ENCODE measurements around the gene MICAL2.
"Not testable (repeated sequence)": the region's sequence is repeated elsewhere in the genome, so short reads cannot be mapped to it uniquely, and the experiment has no call there.

MICAL2 gene

DNA sequence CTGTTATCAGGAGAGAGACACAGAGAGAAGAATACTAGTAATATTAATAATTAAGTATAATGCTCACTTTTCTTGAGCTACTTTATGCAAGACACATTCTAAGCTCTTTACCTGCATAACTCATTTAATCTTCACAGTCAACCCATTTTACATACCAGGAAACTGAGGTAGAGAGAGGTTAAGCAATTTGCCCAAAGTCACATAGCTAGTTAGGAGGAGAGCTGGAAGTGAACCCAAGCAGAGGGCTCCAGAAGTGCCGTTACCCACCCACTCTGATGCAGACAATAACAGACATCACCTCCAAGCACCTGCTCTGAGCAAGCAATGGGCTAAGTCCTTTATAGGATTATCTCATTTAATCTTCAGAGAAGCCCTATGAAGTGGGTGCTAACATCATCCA is 24.8 kb downstream of the MICAL2 start:
- DNase-seq (ENCODE audit: low spot score): no peak

DNA sequence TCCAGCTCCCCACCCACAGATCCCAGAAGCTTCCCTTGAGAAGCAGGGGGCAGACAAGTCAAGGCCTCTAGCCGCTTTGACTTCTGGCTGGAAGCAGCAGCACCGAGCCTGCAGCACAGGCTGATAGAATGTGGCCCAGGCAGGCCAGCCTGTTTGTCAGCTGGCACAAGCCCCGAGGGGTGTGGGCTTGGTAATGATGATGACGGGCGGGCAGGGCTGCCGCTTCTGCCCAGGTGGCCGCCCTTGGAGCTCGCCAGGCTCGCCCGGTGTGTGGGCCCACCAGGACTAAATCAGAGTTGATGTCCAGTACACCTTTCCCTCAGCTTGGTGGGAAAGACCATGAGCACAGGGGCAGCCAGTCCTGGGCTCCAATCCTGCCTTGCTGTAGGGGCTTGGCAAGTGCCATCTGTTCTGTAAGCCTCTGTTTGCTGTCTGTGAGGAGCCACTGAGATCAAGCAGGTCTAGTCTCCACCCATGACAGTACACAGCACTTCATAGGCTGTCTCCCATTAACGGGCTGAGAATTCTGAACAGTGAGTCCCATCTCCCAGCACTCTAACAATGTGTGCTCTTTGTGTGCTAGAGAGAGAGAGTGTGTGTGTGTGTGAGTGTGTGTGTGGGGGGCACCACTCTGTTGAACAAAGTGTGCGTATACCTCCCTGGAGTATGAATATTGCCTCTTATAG is 26.8 kb downstream of the MICAL2 start:
- no peak for DNase-seq (ENCODE audit: low spot score)

DNA sequence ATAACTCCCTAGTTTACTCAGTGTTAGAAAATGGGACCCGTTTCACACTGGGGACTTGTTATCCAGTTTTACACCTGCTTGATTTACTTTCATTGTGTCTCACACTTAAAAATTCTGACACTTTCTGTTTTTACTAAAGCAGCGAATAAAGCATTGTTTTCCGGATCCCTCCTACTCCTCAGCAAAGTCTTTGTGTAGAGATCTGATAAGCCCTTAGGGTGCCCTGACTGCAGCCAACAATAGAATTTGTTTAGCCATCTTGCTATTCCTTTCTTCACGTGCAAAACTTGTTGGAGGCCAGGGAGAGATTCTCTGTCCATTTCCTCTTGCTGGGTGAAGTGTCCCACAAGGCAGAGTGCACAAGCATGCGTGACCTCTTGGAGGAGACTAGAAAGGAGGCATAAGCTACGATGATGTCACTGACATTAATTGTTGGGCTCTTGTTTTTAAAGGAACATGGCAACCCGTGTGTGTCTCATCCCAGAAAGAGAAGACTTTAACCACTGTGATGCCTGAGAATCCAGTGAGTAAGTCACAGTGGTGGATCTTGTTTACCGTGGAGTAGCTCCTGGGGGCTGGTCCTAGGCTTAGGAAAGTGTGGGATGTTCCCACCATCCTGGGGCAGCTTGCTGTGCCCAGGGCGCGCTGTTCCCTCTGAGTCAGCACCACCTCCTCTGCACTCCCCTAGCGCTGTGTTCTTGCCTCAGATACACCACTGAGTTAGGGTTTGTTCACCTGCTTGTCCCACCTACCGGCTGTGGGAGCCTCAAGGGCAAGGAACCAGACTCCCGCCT is 27.7 kb downstream of the MICAL2 start:
- peak; percentile 50 for DNase-seq (ENCODE audit: low spot score)

DNA sequence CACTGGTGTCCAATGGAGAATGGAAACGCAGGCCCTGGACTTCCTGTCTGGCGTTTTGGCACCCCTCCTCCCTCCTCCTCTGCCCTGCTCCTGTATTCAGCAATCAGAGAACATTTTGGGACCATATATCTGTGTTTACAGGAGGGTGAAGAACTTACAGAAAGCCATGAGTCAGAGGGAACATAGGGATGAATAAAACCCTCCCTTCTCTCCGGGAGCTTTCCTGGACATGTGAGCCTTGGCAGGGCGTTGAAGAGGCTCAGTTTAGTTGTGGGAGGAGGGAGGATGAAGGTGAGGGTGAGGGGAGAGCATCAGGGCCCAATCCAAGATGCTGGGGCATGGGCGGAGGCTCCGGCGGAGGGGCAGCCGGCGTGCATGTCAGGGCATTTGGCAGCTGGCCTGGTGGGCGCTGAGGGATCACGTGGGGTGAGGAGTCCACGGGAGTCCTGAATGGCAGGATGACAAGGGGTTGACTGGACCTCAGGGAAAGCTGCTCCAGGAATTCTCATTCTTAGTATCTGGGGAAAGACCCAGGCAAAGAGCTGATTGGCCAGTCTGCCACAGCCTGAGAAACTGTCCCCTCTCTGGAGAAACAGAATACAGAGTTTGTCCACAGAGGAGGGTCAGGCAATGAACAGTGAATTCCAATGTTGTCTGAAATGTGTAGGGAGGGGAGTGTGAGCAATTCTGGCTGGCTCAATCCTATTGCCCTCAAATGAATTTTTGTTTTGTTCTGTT is 28.9 kb downstream of the MICAL2 start:
- no peak for DNase-seq (ENCODE audit: low spot score)

DNA sequence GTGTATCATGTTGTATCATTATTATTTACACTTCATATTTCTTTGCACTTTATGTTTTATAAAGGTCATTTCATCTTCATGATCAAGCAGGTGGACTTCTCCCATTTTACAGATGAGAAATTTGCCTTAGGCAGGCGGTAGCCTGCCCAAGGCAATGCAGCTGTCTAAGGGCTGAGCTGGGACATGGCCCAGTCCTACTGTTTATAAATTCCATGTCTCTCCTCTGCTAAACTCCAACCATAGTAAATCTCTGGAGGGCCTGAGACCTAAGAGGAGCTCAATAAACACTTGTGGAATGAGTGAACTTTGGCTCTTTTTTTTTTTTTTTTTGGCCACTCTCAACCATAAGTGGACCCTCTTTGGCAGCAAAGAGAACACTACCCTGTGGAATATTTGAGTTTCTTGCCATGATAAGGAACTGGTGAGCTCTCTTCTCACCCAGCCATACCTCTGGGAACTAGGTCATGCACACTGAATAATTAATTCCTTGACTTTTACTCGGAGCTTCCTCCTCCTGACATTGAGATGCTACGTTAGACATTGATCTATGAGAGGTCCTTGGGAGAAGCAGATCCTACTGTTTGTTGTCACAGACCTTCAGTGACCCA is 29.9 kb downstream of the MICAL2 start:
- DNase-seq (ENCODE audit: low spot score): no peak

DNA sequence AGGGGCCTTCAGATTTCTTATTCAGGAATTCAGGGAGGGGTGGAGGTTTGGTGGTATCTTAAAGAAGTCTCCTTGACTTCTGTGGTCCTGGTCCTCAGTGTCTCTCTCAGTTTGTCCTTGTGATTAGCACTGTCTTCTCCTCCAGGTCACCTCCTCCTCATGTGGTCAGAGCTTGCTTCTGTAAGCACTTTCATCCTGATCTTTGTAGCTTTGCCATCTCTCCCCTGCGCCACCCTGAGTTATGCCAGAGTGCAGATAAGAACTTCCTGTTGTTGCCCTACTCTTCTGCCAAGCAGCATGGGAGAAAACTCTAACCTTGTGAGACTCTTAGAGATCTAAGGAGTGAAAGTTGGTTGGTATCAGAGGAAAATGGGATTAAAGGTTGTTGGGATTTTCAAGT is 30.9 kb downstream of the MICAL2 start:
- DNase-seq (ENCODE audit: low spot score): no peak

DNA sequence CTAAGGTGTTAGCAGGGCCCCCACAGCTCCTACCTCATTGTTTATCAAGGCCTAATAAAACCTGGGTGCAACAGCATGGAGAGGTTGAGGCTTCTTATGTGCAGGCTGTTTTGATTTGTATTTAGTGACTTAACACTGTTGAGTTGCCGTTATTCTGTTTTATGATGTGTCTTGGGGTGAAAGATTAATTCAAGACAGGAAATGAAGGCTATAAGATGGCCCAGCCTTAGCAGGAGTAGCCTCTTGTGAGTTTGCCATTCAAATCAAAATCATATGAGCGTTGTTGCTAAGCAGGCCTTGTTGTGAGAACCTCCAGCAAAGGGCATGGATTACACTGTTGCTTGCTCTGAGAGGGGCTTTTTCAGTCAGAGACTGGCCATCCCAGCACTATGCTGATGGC is 31.8 kb downstream of the MICAL2 start:
- no peak for DNase-seq (ENCODE audit: low spot score)

DNA sequence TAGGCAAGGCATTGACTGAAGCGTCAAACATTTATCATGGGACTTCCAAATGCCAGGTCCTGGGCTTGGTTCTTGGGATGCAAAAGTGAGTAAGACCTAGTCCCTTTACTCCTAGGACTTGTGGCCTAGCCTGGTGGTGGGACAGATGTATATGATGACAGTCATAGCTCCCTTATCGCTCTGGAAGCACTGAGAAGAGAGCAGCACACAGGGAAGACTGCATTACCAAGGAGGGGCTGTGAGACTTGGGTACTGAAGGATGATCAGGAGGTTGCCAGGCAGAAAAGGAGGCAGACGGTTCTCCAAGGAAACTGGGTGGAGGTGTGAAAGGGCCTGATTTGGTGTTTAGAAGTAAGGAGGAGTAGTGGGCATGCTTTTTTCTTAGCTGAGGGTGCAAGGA is 32.5 kb downstream of the MICAL2 start:
- DNase-seq (ENCODE audit: low spot score): no peak

DNA sequence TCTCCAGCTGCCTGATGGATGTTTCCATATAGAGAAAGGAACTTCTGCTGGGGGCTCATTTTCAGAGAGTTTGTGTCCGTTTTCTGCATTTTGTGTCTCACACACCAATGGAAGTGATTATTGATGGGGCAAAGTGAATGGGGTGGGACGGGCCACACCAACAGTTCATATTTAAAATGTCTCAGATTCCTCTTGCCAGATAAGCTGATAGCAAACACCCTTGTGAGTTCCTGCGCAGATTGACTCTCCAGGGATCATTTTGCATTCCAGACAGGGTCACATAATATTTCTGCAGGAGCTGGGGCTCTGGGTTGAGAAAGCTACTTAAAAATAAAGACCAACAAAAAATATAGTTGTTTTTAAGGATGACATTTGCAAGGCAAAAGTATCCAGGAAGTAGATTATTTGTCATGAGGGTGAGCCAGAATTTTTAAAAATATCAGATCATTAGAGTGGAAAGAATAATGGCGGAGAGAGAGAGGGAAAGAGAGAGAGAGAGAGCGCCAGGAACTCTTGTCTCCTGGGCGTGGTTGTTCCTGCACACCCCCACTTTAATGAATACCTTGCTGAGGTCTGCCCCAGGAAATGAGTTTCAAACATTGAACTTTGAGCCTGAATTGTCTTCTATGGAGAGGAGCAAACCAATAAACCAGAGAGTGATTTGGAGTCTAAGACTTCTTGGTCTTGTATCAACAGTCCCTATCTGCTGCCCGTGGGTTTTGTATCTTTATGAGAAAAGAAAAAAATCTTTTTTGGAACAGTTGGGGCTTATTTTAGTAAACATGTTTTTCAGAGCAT is 33.3 kb downstream of the MICAL2 start:
- DNase-seq (ENCODE audit: low spot score): no peak

DNA sequence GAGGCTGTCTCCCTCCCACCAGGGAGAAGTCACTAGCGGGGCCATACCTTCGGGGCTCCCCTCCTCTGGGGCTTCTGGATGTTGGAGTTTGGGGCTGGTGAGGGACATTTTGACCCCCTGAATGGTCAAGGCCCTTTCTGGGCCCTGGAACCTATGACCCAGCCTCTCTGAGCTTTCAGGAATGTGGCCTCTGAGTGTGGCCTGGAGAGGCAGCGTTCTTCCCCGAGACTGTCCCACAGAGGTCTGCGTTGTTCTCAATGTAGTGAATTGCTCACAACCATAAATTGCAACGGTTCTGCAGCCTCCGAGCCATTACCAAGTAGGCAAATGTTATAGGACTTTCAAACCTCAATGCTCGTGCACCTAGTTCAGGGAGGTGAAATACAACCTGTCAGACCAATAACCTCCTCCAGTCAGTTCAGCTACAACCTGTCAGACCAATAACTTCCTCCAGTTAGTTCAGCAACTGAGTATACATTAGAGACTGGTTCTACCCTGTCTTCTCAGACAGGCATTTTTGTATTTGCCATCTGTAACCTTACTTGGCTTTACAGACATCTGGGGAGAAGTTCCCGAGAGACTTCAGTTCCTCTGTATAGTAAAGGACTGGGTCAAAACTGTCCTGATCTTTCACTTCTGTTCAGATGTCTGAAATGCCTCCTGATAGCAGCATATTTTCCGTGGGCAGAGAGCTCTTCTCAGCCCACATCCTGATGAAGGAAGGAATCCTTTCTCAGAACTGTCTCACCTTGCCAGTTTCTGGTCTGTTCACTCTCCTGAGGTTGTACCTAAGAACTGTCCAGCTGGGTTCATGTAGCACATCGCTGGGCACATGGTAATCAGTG is 34.2 kb downstream of the MICAL2 start:
- no peak for DNase-seq (ENCODE audit: low spot score)

DNA sequence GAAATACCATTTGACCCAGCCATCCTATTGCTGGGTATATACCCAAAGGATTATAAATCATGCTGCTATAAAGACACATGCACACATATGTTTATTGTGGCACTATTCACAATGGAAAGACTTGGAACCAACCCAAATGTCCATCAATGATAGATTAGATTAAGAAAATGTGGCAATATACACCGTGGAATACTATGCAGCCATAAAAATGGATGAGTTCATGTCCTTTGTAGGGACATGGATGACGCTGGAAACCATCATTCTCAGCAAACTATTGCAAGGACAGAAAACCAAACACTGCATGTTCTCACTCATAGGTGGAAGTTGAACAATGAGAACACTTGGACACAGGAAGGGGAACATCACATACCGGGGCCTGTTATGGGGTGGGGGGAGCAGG is 36.3 kb downstream of the MICAL2 start:
- not testable (repeated sequence) for DNase-seq (ENCODE audit: low spot score)

DNA sequence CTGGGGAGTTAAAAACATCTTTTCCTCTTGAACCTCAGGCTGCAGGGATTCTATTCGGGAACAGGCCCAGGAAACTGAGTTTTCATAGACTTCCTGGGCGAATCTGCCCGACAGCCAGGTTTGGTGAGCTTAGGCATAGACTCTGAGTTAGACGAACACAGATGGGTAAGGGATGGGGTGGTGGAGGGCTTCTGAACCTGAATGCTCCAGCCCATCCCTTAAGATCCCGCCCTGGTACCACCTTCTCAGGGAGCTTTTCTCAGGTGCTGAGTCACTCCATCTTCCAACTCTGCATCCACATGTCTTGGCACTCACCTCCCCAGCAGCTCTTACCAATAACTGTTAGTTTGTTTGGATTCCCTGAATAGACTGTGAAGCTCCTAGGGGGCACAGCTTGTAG is 37.4 kb downstream of the MICAL2 start:
- no peak for DNase-seq (ENCODE audit: low spot score)

DNA sequence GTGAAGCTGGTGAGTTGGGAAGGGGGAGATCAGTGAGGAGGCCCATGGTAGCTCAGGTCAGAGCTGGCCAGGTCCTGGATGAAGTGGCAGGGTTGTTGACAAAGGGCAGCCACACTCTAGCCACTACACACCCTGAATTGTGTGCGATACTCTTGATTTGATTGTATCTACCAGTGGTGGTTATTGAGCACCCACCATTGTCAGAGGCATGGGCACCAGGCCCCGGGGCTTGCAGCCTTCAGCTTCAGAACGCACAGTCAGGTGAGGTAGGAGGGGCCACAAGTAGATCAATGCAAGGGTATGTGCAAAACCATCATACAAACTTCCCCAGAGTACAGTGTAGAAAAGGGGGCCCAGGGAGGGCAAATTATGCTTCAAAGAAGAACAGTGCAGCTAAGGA is 38.1 kb downstream of the MICAL2 start:
- no peak for DNase-seq (ENCODE audit: low spot score)

DNA sequence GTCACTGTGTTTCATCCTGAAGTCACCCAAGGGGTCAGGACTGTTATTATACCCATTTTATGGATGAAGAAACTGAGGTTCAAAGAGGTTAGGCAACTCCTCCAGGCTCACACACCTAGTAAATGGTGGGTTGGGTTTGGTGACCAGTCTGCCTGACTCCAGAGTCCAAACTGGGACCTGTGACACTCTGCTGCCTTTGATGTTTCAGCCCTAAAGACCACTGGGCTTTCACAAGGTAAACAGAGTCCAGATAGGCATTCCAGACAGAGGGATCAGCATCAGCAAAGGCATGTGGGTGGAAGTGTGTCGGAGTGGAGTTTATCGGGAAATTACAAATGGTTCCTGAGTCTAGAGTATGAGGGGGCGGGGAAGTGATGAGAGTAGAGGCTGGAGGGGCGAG is 38.5 kb downstream of the MICAL2 start:
- DNase-seq (ENCODE audit: low spot score): no peak

DNA sequence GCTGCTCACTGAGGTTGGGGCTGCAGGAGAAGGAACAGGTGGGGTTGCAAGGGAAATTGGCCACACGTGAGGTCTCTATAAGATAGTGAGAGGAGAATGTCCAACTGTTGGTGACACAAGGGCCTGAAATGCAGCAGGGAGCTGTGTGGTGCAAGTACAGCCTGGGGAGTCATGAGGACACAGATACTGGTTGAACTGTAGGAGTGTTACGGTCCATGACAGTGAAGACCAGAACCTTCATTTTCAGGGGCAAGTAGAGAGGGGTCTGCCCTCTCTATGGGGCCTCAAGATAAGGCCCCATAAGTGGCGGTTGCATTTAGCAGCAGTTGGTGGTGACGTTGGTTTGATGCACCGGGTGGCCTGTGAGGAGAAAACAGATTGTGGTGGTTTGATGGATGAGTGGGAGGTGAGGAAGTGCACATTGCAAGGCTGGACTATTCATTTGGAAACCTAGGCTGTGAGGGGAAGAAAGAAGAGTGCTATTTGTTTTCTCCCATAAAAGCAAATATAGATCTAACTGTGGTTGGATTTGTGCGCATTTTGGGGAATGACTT is 39.4 kb downstream of the MICAL2 start:
- DNase-seq (ENCODE audit: low spot score): no peak

DNA sequence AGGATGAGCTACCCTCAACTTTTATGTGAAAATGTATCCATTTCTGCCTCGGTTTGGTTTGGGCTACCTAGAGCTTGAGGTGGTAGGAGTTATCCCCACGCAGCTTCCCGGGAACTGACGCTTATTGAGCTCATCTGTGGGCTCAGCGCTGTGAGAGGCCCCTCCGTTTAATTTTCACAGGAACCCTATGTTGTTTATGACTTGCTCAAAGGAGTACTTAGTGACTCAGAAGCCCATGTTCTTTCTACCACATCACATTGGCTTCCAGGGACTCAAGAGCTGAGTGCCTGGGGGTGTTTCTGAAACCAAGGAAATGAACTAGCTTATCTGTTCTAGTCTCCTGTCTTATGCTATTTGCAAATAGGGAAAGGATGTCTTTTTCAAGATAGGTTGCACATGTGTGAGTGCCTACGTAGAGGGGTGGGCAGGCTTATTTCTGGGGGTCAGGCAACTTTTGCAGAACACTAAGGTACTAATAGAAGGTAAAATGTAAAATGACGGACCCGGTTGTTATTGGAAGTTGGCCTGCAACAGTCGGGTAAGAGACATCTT is 40.5 kb downstream of the MICAL2 start:
- DNase-seq (ENCODE audit: low spot score): no peak

DNA sequence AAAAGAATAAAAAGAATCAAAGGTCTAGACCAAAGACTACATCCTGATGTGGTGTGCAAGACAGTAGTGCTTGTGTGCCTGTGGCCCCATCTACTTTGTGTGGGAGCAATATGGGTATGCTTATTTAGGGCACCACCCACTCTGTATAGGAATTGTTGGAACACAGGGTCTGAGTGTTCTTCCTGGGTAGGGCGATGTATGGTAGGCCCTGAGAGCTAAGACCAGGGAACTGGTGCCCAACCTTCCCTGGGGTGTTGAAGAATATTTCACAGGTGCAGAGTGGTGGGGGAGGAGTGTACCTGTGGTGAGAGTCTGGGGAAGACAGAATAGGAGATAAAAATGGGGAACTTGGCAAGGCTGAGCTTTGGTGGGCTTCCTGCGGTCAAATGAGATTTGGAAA is 41.9 kb downstream of the MICAL2 start:
- no peak for DNase-seq (ENCODE audit: low spot score)

DNA sequence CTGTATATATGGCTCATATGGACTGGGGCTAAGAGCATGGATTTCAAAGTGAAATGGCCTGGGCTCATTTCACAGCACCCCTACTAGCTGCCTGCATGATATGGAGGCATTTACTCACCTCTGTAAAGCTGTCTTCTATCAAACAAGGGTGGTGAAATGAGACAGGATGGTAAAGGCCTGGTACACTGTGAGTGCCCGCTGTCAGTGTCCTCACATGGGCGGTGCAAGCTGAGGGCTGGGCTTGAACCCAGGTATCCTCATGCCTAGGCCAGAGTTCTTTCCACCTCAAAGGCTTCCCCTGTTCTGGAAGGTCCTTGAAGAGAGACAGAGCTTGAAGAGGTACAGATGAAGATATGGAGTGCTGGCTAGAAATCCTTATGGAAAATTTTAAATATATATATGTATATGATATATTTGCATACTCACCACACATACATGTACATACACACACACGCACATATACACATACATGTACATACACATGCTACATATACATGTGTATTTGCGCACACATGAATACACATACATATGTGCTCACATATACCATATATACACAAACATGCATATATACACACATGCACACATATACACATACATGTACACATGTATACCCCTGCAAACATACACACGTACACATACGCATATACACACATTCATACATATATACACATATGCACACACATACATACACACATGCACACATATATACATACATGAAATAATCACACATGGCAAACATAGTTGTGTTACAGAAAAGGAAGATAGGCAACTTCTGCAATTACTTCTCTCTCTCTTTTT is 44.7 kb downstream of the MICAL2 start:
- DNase-seq (ENCODE audit: low spot score): no peak

DNA sequence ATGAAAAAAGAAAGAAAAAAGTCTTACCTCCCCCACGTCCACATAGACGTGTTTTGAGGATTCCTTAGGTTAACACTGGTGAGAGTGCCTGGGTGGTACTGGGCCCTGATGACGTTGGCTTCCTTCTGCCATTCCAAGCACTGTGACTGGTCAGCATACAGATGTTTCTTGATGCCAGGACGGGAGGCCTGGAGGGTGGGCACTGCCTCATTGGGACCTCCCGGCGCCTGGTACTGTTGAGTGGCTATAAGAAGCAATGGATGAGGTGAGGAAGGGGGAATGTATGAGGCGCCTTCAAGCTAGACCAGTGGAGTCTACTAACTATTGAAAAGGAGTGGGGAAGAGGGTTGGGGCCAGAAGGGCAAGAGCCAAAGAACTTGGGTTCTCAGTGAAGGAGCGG is 45.3 kb downstream of the MICAL2 start:
- no peak for DNase-seq (ENCODE audit: low spot score)
